Suppressor macrophage (primary cell): ENCODE measurements around the gene LZTS3.
"Not testable (repeated sequence)": the region's sequence is repeated elsewhere in the genome, so short reads cannot be mapped to it uniquely, and the experiment has no call there.

Experiments
- DNase-seq, 4 experiments: peaks; one replicate each; pipeline ENCODE4 v3.0.0-alpha.2; 2020 to 2022

LZTS3 gene

DNA sequence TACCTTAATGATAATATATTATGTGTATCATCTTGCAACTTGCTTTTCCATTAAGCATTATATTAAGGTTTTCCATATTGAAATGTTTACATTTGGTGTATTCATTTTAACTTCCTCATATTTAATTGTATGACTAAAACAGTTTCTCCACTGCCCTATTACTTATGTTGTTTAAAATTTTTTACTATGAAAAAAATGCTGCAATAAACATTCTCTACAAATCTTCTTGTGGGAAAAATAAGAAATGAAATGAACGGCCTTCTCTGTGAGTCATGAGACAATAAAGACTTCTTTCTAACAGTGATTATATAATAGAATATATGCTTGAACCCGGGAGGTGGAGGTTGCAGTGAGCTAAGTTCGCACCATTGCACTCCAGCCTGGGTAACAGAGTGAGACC, 39.2 kb downstream of the LZTS3 start:
- peak in 1 of 4 experiments; percentile 11 for DNase-seq

DNA sequence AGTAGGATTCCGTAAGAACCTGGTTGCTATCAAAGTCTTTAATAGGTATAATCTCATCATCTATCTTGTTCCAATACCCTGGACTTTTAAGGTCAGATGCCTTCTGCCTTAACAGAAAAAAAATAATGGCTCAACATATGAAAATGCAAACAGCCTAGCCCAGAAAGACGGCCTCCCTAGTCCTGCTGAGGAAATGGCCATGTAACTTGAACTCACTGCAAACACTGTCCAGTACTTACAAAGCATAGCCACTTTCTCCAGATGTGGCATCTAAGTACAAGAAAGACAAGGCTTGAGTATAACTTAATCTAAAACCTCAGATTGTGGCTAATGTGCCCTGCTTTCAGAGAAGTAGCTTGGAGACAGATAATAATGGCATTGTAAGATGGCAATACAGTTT, 40.2 kb downstream of the LZTS3 start:
- DNase-seq, result no peak

DNA sequence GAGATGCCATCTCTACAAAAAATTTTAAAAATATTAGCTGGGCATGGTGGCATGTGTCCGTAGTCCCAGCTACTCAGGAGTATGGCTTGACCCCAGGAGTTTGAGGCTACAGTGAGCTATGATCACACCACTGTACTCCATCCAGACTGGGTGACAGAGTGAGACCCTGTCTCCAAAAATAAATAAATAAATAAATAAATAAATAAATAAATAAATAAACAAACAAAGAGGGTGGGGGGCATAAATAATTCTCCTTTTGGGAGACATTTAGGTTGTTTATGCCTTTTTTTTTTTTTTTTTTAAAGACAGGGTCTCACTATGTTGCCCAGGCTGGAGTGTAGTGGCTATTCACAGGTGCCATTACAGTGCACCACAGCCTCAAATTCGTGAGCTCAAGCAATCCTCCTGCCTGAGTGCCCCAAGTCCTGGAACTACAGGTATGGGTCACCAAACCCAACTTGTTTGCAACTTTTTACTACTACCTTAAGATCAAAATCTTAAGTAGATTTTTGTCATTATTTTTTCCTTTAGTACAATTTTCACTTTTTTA, 43.2 kb downstream of the LZTS3 start:
- no peak for DNase-seq

DNA sequence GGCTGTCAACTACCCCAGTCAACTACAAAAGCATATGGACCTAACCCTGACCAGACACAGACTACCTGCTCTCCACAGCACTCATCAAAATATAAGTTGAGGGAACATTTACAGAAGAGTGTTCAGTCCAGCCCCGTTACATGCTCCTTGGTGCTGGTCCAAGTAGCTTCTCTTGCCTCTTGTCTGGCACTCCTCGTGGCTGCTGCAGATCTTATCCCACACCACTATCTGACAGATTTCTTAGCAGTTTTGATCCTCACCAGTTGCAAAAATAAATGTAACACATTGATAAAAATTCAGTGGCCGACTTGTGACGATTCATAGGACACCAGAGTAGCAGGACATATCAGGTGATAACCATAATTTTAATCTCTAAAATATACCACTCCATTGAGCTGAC, 44.3 kb downstream of the LZTS3 start:
- DNase-seq, result no peak

DNA sequence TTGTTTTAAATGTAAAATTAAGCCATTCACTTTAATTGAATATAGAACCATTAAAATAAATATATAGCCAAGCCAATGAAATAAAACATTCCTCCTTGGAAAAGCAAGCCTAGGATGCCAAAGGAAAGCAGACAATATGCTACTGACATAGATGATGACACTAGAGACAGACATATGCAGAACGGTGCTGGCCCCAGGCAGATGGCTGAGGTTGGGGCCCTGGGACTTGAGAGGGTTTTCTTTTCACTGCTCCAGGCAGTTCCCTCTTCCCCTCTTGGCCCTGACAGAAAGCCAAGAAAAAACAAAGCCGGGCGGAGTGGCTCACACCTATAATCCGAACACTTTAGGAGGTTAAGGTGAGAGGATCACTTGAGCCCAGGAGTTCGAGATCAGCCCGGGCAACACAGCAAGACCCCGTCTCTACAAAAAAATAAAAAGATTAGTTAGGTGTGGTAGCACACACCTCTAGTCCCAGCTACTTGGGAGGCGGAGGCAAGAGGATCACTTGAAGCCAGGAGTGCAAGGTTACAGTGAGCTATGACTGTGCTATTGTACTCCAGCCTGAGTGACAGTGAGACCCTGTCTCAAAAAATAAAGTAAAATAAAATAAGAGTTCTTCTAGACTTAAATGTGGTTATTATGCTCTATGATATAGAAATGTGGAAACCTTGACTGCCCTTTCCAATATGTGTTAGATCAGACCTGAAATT, 44.9 kb downstream of the LZTS3 start:
- no peak for DNase-seq

DNA sequence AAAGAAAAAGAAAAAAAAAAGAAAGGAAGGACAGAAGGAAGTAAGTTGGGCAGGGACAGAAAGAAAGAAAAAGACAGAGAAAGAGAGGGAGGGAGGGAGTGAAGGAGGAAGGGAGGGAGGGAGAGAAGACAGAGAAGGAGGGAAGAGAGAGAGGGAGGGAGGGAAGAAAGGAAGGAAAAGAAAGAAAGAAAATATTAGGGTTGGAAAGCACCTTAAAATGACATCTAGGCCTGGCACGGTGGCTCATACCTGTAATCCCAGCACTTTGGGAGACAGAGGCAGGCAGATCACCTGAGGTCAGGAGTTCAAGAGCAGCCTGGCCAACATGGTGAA, 46.9 kb downstream of the LZTS3 start:
- no peak for DNase-seq

DNA sequence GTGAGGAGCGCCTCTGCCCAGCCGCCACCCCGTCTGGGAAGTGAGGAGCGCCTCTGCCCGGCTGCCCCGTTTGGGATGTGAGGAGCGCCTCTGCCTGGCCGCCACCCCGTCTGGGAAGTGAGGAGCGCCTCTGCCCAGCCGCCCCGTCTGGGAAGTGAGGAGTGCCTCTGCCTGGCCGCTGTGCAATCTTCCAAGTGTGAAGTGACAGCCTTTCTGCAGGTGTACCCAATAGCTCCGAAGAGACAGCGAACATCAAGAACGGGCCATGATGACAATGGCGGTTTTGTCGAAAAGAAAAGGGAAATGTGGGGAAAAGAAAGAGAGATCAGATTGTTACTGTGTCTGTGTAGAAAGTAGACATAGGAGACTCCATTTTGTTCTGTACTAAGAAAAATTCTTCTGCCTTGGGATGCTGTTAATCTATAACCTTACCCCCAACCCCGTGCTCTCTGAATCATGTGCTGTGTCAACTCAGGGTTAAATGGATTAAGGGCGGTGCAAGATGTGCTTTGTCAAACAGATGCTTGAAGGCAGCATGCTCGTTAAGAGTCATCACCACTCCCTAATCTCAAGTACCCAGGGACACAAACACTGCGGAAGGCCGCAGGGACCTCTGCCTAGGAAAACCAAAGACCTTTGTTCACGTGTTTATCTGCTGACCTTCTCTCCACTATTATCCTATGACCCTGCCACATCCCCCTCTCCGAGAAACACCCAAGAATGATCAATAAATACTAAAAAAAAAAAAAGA, 47.4 kb downstream of the LZTS3 start:
- not testable (repeated sequence) for DNase-seq

DNA sequence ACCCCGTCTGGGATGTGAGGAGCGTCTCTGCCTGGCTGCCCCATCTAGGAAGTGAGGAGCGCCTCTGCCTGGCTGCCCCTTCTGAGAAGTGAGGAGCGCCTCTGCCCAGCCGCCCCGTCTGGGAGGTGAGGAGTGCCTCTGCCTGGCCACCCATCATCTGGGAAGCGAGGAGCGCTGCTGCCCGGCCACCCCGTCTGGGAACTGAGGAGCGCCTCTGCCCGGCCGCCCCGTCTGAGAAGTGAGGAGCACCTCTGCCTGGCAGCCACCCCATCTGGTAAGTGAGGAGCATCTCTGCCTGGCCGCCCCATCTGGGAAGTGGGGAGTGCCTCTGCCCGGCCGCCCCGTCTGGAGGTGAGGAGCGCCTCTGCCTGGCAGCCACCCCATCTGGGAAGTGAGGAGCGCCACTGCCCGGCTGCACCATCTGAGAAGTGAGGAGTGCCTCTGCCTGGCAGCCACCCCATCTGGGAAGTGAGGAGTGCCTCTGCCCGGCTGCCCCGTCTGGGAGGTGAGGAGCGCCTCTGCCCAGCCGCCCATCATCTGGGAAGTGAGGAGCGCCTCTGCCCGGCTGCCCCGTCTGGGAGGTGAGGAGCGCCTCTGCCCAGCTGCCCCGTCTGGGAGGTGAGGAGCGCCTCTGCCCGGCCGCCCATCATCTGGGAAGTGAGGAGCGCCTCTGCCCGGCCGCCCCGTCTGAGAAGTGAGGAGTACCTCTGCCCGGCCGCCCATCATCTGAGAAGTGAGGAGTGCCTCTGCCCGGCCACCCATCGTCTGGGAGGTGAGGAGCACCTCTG, 48.4 kb downstream of the LZTS3 start:
- not testable (repeated sequence) for DNase-seq

DNA sequence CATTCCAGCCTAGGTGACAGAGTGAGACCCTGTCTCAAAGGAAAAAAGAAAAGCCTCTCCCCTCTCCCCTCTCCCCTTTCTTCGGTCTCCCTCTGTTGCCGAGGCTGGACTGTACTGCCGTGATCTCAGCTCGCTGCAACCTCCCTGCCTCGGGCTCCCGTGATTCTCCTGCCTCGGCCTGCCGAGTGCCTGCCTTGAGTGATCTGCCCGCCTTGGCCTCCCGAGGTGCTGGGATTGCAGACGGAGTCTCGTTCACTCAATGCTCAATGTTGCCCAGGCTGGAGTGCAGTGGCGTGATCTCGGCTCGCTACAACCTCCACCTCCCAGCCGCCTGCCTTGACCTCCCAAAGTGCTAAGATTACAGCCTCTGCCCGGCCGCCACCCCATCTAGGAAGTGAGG, 49.2 kb downstream of the LZTS3 start:
- not testable (repeated sequence) for DNase-seq

DNA sequence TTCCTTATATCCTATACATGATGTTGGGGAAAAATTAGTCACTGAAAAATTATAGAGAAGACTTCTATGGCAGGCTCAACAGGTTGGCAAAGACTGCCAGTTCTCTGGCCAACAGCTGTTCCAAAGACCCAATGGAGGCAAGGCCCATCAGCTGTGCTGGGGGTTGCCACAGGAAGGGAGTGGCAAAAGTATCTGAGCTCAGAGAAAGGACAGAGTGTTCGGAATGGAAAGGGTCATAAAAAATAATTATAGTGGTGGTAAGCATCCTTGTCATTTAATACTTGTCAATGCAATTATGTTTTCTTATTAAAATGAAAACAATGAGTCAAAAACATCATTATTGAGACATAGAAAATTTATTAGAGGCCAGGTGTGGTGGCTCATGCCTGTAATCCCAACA, 49.8 kb downstream of the LZTS3 start:
- no peak for DNase-seq

DNA sequence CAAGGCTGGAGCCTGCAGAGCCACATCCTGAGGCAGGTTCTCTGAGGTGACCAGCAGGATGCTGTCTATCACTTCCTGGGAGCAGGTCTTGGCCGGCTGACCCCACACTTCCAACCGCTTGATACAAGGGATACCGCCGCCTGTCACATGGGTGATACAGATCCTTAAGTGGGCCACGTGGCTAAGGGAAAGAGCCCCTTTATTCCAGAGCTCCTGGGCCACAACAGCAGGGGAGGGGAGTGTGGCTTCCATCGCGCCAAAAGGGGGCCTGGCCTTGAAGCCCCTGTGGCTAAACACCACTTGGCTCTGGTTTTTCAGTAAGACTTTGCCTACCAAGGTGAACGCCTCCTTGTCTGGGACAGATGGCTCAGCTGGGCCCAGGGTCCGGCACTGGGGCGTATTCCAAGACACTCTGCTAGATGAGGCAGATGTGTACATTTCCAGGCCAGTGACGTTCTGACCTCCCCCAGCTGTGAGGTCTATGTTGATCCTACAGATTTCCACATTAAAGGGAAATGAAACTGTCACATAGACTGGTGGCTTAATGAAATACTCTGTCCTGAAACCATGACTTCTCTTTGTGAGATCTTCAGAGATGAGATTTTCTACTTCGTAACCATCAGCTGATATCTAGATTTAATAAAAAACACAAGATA, 51.3 kb downstream of the LZTS3 start:
- peak in 2 of 4 experiments; percentile 39 to 44 for DNase-seq

DNA sequence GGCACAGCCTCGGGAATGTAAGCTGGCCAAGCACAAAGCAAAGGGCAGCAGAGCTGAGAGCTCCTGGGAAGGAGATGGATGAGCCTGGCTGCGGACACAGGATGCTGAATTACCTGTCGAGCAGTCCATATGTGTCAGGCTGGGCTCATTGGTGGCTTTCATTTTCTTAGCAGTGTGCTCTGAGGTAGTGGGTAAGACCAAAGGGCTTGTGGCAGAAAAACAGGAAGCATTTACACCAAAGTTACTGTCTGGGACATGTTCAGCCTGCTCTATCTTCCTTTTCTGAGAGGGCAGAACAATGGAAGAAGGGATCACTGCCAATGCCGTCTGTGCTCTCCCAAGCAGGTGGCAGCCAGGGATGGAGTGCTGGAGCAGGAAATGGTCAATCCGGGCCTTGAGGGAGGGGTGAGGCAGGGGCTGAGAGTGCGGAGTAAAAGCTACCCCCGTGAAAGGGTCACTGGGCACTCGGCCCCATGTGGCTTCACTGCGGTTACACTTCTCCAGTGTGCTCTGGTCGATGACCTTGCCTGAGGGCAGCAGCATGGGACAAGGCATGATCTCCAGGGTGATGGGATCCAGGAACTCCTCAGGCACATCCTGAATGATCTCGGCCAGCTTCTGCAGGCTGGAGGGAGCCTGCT, 52.0 kb downstream of the LZTS3 start:
- no peak for DNase-seq

DNA sequence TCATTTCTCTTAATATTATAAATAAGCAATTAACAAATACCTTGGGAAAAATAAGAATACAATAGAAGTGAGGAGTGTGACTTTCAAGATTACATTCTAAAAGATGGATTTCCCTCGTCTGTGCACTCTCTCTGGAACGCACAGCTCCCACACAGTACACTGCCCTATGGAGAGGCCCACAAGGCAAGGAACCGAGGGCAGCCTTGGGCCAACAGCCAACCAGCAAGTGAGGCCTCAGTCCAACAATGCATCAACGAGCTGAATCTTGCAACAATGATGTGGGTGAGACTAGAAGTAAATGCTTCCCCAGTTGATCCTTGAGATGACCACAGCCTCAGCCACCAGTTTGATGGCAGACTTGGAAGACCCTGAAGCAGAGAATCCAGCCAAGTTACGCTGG, 54.3 kb downstream of the LZTS3 start:
- DNase-seq, result no peak

DNA sequence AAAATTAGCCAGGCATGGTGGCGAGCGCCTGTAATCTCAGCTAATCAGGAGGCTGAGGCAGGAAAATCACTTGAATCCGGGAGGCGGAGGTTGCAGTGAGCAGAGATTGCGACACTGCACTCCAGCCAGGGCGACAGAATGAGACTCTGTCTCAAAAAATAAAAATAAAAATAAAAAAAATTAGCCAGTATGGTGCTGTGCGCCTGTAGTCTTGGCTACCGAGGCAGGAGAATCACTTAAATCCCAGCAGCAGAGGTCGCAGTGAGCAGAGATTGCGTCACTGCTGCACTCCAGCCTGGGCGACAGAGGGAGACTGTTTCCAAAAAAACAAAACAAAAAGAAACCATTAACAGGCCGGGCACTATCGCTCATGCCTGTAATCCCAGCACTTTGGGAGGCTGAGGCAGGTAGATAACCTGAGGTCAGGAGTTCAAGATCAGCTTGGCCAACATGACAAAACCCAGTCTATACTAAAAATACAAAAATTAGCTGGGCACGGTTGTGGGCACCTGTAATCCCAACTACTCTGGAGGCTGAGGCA, 55.4 kb downstream of the LZTS3 start:
- DNase-seq, result peak; percentile 70 to 84 (median 82)

DNA sequence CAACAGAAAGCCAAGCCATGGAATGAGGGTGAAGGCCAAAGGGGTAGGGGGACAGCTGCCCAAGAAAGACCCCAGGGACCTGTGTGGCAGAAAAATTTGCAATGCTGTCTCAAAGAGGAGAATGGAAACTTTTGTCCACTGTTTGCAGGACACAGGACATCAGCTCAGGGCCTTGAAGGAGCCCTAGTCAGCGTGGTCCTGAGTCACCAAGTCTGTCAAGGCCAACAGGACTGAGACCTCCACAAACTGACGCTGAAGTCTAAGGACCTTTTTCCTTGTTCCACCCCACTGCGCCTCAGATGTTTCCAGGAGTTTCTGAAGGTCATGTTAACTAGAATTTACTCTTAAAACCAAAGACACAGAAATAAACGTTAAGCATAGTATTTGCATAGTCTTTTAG, 57.0 kb downstream of the LZTS3 start:
- DNase-seq, result no peak

DNA sequence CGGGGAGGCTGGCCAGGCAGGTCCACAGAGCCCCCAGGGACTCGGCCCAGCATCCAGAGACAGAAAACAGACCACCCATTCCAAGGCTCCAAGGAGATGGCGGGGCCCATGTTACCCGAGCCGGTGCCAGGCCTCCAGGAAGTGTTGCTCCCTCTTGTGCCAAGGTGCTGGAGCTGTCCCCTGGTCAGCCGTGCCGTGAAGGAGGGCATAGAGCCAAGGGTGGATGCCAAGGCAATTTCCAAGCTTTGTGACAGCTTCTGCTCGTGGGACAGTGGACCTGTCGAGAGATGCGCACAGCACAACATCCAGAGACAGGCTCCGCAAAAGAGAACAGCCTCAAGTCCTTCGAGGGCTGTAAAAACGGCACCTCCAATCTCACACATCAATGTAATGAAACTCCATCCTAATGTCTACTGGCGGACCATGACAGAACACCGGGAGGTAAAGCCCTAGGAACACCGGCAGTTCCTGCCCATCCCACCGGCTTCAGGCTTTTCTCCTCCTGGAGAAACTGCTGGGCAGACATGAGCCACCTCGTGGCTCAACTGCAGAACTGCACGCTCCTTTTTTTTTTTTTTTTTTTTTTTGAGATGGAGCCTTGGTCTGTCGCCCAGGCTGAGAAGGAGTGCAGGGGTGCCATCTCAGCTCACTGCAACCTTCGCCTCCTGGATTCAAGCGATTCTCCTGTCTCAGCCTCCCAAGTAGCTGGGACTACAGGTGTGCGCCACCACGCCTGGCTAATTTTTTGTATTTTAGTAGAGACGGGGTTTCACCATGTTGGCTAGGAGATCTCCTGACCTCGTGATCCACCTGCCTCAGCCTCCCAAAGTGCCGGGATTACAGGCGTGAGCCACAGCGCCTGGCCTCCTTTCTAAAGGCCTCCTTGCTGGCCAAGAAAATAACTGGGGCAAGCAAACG, 57.9 kb downstream of the LZTS3 start:
- DNase-seq, result peak; percentile 47 to 67 (median 66)
